DMS79 (cell line): Measurements from ENCODE around the gene REM2.
"Not testable (repeated sequence)": the region's sequence is repeated elsewhere in the genome, so short reads cannot be mapped to it uniquely, and the experiment has no call there.

ENCODE experiments used
- DNase-seq: peaks from one replicate; lab custom pipeline; 2025; lab: John Stamatoyannopoulos, UW

The REM2 gene

DNA sequence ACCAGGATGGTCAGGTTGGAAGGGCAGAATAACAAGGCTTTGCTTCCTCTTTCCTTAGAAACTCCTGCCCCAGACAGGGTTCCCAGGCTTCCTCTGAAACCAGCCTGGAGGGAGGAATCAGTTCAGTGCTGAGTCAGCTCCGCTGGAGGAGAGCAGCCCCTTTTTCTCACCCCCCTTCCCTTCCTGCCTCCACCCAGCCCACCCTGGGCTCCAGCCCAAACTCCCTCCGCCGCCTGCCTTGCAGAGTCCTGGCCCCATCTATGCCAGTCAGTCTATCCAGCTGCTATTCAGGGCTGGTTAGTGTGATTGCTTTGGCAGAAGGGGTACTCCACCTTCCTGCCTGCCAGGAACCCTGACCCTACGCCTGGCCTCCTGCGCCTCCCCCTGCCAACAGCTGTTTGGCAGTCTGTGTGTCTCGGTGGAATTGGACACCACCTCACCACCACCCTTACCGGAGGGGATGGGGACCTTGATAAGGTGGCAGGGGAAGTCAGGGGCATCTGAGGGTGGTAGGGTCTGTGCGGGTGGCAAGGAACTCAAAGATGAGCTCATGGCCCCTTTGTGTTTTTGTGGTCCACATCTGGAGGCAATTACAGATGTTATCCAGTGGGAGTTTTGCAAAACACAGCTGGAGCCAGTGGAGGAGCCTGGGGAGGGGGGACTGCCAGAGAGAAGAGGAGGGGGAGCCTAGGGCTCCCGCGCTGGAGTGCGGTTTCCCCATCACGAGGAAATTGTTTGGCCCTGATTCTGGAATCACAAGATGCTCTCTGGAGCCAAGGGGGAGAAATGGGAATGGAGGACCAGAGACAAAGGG is 34.5 kb upstream of the REM2 start:
- DNase-seq, result peak; percentile 55

DNA sequence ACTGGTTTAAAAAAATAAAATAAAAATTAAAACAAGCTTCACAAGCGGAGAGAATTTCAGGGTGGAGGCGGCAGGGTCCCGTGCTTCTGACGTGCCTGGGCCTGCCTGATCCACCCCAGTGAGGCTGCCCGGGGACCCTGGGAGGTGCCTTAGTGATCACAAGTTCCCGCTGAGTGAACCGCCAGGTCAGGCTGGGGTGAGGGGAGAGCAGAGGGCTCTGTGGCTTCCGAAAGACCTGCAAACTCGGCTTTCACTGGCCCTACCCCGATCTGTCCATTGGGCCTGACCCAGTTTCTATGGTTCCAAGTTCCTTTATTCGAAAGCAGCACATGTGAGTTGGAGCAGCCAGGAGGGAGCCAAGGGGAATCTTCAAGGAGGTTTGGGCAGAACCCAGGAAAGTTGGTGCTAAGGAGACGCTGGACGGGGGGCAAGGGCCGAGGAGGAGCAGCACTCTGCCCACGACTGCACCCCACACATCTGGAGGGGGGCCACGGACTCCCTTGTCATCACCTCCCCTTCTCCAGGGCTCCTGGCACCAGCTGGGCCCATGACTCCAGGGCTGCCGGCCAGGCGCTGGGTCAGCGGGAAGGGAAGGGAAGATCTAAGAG is 33.7 kb upstream of the REM2 start:
- DNase-seq, result no peak

DNA sequence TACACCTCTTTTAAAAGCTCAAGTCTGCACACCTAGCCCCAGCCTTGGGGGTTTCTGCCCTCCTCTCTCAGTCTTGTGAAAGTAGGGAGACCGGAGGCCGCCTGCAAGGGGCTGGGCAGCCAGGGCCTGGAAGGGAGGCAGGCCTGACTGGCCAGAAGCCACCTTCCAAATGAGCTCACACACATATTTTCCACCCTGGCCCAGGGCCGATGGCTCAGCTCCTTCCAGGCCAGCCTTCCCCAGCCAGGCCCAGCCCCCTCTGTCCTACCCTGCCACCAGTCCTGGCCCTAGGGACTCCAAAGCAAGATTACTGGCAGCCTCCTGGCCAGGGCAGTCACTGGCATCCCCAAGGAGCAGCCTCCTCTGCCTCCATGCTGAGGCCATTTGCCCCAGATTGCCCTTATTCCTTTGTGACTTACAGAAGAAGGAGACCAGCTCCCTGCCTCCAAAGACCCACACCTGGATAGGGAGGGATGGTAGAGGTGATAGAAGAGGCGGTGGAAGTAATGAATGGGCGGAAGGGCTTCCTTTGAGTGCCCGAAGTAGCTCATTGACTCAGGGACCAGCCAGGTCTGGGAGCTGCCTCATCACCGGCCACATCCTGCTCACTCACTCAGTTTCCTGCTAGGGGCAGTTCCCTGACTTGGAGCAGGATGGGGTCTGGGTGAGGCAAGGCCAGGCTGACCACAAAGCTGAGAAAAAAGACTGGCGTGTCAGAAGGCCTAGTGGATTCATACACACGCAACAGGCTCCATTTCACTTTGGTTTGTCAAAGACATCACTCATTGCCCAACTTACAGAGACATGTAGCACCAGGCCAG is 31.9 kb upstream of the REM2 start:
- no peak for DNase-seq

DNA sequence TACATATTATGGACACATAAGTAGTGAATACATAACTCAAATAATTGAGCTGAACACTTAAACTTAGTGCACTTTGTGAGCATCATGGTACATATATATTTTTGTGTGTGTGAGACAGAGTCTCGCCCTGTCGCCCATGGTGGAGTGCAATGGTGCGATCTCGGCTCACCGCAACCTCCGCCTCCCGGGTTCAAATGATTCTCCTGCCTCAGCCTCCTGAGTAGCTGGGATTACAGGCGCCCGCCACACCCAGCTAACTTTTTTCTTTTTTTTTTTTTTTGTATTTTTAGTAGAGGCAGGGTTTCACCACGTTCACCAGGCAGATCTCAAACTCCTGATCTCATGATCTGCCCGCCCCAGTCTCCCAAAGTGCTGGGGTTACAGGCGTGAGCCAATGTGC is 30.8 kb upstream of the REM2 start:
- not testable (repeated sequence) for DNase-seq

DNA sequence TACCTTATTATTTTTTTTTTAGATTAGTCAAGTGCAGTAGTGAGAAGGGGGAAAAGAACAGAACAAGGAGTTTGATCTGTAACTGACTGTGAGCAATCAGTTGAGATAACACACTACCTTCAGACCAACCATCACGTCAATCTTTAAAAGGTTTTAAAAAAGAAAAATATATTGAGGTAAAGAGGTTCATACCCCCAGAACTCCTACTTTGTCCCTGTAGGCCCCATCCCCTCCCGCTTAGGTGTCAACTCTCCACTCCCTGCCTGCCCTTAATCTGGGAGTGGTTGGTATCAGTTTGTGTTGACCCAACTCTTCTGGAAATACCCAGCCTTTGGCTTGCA is 30.5 kb upstream of the REM2 start:
- no peak for DNase-seq

DNA sequence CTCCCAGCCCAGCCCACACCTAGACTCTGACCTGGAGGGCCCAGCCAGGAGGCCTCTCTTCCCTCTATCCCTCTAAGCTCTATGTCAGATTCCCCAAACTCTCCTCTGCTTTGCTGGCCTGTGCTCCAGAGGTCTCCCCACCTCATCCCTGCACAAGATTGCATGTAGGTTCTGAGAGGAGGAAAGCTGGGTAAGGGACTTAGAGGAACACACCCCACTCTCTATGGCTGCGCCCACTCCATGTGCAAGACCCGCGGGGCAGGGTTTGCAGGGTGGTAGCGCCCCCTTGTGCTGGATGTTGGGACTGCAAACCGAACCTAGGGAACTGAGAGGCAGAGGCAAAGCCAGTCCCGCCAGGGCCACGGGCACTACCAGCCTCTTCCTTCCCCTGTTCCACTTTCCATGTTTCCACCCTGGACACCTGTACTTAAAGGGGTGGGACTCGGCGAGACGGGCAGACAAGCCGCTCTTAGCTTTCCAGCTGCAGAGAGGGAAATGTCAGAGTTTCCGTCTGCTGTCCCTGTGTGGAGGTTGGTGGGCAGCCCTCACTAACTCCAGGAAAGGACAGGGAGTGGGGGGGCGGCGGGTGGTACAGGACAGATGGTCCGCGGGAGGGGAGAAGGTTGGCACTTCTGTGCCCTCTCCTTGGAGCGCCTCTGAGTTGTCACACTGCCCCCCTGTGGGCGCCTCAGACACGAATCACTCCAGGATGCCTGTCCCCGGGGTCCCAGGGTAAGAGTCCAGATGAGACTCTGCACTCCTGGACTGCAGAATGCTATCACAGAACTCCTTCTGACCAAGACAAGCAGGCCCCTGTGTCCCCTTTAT is 29.9 kb upstream of the REM2 start:
- peak; percentile 67 for DNase-seq

DNA sequence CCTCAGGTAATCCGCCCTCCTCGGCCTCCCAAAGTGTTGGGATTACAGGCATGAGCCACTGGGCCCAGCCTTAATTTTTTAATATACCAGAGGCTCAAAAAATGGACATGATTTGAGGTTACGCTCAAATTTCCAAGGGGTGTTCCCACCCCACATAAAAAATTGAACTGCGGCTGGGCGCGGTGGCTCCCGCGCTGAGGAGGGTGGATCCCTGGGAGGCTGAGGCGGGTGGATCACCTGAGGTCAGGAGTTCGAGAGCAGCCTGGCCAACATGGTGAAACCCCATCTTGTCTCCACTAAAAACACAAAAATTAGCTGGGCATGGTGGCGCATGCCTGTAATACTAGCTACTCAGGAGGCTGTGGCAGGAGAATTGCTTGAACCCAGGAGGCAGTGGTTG is 28.7 kb upstream of the REM2 start:
- DNase-seq, result not testable (repeated sequence)

DNA sequence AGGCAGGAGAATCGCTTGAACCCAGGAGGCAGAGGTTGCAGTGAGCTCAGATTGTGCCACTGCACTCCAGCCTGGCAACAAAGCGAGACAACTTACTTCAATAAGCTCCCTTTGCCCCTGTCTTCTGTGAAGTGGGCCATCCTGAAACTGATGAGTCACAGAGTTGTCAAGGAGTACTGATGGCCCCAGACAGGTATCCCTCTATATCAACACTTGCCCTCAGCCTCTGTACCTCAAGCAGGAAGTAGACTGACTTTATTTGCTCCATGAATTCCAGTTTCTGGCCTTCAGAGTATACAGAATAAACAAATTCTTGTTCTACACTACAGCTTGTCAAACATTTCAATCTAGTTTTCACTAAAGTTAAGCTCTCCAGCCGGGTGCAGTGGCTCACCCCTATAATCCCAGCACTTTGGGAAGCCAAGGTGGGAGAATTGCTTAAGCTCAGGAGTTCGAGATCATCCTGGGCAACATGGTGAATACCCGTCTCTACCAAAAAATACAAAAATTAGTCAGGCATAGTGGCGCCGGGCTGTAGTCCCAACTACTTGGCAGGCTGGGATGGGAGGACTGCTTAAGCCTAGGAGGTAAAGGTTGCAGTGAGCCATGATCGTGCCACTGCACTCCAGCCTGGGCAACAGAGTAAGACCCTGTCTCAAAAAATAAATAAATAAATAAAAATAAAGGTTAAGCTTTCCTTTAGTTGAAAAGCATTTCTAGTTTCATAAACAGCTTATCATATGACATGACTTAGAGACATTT is 27.9 kb upstream of the REM2 start:
- no peak for DNase-seq

DNA sequence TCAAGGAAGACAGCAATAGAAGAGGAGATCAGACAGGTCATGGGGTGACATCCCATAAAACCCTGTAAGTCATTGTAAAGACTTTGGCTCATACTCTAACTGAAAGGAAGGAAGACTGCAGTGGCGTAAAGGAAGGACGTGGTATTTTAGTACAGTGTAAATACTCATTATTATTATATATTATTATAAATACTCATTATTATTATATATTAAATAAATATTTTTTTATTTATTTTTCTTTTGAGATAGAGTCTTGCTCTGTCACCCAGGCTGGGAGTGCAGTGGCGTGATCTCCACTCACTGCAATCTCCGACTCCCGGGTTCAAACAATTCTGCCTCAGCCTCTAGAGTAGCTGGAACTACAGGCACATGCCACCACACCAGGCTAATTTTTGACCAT is 26.6 kb upstream of the REM2 start:
- DNase-seq, result no peak

DNA sequence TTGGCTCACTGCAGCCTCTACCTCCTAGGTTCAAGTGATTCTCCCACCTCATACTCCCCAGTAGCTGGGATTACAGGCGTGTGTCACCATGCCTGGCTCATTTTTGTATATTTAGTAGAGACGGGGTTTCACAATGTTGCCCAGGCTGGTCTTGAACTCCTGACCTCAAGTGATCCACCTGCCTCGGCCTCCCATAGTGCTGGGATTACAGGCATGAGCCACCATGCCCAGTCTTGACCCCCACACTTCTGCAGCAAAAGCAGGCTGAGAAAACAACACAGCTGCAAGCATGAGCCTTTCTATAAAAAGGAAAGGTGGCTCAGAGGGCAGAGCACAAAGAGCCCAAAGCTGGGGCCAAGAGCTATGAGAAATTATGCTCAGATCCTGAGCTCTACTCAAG is 22.6 kb upstream of the REM2 start:
- DNase-seq, result not testable (repeated sequence)

DNA sequence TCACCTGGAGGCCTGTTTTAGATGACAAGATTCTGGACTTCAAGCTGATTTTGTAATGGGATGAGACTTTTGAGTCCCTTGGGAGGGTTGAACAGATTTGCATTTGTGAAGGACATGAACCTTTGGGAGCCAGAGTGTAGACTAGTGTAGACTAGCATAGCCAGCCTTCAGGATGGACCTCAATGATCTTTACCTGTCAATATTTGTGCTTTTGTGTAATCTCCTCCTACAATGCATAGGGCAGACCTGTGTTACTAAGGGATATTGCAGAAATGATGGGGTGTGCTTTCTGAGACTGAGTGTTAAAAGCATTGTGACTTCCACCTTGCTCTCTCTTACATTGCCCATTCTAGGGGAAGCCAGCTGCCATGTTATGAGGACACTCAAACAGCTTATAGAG is 21.4 kb upstream of the REM2 start:
- no peak for DNase-seq

DNA sequence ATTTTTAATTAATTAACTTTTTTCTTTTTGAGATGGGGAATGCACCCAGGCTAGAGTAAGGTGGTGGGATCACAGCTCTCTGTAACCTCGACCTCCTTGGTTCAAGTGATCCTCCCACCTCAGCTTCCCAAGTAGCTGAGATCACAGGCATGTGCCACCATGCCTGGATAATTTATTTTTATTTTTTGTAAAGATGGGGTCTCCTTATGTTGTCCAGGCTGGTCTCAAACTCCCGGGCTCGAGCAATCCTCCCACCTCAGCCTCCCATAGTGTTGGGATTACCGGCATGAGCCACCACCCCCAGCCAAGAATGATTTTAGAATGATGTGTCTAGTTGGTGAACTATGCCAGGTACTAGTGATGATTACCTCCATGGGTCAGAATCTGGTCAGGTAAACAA is 18.0 kb upstream of the REM2 start:
- DNase-seq, result no peak

DNA sequence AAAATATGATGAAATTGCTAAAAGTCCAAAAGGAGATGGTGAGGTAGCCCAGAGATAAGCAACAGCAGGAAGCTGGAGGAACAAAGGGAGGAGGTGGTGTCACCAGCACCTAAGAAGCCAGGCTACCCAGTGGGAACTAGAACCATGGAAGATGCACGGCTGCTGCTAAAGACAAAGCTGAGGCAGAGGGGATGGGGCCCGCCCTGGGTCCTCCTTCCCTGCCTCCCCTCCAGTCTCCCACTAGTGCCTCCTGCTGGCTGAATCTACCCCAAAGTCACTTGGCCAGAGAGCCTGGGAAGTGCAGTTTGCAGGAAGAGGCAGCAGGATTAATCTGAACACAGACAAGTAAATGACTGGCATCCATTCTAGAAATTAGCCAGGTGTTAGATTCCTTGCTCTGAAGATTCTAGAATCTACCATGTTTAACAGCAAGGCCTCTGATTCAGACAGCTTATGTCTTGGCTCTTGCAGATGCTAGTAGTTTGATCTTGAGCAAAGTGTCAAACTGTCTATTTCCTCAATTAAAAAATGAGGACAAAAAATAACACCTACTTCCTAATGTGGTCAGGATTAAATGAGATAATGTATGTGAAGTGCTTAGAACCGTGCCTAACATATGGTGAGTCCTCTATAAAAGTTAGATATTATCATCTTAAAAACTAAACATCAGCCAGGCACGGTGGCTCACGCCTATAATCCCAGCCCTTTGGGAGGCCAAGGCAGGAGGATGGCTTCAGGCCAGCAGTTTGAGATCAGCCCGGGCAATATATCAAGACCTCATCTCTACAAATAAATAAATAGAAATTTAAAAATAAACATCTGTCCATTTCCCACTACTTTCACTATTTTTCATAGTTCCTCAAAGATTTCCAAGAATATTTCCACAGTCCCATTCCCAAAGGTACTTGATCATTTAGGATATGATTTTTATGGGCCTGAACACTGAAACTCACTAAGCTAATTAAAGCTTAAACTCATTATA is 17.3 kb upstream of the REM2 start:
- no peak for DNase-seq

DNA sequence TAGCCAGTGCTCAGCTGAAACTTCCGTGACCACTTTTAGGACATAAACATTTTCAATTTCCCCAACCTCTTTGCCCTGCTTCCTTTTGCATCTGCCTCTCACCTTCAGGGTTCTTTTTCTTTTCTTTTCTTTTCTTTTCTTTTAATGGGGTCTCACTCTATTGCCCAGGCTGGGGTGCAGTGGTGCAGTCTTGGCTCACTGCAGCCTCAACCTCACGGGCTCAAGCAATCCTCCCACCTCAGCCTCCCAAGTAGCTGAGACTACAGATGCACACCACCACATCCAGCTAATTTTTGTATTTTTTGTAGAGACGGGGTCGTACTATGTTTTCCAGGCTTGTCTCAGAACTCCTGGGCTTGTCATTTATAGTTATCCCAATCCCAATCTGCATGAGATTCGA is 16.1 kb upstream of the REM2 start:
- no peak for DNase-seq

DNA sequence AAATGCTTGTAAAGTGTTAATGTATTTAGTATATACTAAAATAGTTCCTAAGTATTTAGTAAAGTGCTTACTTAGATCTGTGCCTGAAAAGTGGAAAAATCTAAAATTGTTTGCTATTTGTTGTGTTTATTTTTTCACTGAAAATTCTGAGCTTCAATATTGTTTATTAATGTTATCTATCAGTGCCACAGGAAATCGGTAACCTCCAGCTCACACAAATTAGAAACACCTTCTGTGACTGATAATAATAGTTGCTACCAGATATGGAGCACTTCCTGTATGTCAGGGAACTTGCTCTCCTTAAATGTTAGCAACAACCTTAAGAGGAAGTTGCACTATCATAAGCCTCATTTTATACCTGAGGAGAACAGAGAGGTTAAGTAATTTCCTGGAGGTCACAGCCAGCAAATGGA is 12.2 kb upstream of the REM2 start:
- DNase-seq, result no peak

DNA sequence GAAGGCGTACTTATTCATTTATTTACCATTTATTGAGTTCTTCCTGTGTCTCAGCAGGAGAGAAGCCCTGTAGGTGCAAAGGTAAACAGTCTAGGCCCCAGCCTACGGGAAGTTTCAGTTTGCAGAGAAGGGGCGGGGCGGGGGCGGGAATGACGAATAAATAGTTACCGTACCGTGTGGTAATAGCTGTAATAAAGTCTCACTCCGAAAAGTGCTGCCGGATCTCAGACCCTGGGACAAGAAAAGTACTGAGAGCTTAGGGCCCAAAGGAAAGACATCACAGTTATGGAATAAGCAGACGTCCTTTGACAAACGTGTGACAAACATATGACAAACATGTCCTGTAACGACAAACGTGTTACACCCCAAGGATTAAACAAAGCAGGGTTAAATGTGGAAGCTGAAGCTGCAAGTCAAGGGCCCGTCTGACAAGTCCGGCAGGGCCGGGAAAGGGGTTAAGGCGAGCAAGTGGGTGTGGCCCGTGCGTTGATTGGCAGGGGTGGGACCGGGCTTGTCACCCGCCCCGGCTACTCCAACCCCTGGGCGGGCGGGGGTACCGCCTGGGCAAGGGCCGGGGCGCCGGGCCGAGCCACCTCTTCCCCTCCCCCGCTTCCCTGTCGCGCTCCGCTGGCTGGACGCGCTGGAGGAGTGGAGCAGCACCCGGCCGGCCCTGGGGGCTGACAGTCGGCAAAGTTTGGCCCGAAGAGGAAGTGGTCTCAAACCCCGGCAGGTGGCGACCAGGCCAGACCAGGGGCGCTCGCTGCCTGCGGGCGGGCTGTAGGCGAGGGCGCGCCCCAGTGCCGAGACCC is 11.6 kb upstream of the REM2 start, which contains the start of gene LRP10:
TSS of gene LRP10 (plus strand) at position 517 of the 809 bp plus-strand sequence. CDS start 564 bp downstream, outside the sequence.
- DNase-seq, result peak; percentile 74

DNA sequence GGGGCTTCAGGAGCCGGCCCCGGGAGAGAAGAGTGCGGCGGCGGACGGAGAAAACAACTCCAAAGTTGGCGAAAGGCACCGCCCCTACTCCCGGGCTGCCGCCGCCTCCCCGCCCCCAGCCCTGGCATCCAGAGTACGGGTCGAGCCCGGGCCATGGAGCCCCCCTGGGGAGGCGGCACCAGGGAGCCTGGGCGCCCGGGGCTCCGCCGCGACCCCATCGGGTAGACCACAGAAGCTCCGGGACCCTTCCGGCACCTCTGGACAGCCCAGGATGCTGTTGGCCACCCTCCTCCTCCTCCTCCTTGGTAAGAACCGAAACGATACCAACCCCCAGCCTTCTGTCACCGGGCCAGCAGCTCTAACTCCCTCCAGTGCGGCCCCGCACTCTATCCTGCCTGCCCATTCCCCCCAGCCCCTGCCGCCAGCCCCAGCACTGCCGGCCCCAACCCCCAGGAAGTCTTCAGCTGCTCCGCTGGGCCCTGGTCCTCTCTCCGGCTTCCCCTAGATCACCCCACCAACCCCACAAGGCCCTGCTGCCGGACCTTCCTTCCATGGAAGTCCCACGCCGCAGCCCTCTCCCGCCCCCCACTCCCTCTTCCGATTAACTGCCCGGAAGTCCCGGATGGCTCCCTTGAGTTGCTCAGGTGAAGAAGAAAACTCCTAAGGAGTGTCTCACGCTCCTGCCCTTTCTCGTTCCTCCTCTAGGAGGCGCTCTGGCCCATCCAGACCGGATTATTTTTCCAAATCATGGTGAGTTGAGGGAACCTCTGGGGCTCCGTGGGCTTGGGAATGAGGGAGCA is 10.8 kb upstream of the REM2 start:
- DNase-seq, result peak; percentile 83

DNA sequence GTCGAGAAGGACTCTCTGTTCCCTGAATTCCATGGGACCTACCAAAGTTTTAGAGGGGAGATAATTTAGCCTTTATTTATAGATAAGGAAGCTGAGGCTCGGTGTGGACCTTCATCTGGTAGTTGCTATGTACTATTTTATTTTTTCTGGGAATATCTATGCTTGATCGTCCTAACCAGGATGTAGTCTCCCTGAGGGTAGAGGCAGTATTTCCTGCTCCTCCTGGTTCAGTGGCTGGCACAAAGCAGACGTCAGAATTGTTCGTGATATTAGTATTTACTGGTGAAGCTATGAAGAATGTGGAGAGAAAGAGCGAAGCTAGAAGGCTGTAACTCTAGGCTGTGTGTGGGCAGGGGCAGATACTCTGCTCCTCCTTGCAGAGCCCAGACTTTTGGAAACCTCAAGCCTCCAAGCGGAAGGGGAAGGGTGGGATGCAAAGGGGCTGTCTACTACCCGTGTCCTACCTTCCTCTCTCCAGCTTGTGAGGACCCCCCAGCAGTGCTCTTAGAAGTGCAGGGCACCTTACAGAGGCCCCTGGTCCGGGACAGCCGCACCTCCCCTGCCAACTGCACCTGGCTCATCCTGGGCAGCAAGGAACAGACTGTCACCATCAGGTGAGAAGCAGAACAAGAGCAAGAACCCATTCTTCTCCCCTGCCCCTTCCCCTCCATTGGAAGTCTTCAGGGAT is 10.0 kb upstream of the REM2 start:
- DNase-seq, result no peak
